GM04503 (cell line): ENCODE data around the gene C1QL1.

ENCODE experiments used
- DNase-seq: peaks from one replicate; pipeline ENCODE4 v3.0.0-alpha.2; 2012; ENCODE audit warnings: low read depth

Gene C1QL1

DNA sequence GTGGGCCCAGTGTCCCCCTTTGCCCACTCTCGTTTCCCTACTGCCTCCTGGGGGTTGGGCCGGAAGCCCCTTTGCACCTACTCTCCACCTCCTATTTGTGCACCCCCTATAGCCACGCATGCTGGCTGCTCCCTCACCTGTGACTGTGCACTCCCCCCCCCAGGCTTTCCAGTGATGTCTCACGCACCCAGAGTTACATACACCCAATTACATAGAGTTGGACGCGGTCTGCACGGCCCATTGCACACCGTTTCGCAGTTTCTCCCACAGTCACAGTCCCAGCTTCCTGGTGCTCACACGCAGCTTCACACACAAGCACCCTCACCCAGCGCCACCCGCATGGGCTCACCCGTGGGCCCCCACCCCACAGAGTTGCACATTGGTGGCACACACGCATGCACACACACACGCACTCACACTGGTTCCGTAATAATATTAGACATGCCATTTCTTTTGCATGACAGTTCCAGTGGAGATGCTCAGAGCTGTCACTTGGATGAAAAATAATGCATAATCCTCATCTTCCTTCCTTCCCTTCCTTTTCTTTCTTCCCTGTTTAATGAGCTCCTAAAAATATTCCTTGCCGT lies 21.5 kb upstream of the C1QL1 start:
- no peak for DNase-seq

DNA sequence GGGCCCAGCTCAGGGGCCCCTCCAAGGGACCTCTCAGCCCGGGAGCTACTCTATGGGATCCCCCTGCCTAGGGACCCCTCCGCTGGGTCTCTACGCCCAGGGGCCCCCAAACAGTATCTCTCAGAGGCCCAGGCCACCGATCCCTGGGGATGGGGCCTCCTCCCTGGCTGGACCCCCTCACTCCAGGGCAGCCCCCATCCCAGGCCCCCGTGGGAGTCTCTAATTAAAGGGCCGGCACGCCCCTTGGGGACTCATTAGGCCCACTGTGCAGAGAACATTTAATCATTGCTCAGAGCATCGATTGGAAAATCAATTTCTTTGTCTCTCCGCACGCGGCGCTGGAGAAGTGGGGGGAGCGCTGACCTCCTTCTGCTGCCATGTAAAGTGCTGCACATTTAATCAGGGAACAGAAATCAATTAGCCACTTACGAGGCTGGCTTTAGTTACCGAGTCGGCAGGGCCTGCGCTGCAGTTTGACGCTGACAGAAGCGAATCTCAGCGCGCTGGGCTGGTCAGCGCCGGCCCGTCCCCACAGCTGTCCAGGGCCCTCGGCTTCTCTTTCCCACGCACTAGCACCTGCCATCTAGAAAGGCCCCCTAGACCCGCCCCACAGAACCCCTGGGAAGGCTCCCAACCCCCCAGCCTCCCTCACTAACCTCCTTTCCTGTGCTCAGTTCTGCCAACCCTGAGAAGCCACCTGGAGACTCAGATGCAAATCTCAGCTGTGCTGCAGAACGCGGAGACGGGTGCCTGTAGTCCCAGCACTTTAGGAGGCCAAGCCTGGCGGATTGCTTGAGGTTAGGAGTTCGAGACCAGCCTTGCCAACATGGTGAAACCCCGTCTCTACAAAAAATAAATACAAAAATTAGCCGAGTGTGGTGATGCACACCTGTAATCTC lies 20.2 kb upstream of the C1QL1 start:
- no peak for DNase-seq

GRCh38 chr17:44983563-44983962 lies 15.5 kb upstream of the C1QL1 start:
- DNase-seq: no peak

- DNase-seq: no peak
Measured at GRCh38 chr17:44982113-44982702, 14.1 kb upstream of the C1QL1 start.

DNA sequence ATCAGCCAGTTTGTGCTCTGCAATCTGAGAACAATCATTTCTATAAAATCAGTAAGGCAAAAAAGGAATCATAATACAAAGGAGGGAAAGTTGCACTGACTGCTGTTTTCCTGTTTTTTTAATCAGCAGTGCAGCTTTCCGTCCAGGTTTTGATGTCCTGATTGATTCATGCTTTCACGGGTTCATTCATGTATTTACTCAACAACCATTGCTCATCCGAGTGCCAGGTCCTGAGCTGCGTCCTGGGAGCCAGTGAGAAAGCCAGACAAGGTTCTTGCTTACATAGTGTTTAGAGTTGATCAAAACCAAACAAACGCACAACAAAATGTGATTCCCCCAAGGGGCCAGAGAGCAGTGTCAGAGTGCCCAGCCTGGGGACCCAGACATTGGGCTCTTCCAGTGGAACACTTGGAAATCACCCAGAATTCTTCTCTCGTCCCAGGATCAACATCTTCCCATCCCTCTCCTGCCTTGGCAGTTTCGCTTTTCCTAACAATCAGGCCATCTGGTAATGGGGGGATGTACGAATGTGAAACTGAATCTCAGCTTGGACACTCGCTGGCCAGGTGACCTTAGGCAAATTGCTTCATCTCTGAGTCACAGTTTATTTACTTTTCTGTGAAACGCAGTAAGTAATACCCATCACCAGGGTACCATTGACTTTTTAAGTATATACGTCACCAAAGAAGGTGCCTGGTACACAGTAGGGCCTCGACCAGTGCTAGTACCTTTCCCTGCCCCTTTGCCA lies 13.3 kb upstream of the C1QL1 start:
- no peak for DNase-seq

GRCh38 chr17:44979426-44979995 lies 11.4 kb upstream of the C1QL1 start:
- DNase-seq: no peak

- DNase-seq: no peak
Measured at GRCh38 chr17:44978807-44979206, 10.7 kb upstream of the C1QL1 start.

- no peak for DNase-seq
Measured at GRCh38 chr17:44977814-44978550, 9.9 kb upstream of the C1QL1 start.

GRCh38 chr17:44977065-44977464 lies 9.0 kb upstream of the C1QL1 start:
- DNase-seq: no peak

- DNase-seq: no peak
Measured at GRCh38 chr17:44976206-44976605, 8.1 kb upstream of the C1QL1 start.

- DNase-seq: no peak
Measured at GRCh38 chr17:44972953-44973352, 4.8 kb upstream of the C1QL1 start.

DNA sequence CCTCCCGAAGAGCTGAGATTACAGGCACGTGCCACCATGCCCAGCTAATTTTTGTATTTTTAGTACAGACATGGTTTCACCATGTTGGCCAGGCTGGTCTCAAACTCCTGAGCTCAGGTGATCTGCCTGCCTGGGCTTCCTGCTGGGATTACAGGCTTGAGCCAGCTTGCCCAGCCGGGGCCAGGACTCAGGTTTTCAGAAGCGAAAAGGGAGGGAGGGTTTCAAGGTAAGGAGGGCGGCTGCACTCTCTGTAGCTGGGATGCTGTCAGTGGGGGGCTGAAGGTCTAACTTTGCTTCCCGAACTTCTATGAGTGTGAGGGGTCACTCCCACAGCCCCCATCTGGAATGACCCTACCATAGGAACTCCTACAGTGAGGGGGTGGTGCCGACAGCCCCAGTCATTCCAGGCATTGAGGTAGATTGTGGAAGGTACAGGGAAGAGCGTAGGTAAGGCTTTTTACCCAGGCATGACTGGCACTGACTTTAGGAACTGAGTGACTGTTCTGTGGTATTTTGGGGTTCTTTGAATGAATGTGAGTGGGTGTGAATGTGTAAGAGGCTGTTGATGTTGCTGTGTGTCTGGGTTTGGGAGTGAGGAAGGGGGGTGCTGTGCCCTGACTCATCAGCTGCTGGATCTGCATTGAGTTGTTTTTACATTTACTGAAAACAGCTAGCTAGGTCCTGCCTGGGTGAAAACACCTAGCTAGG lies 3.8 kb upstream of the C1QL1 start:
- DNase-seq: no peak

GRCh38 chr17:44970136-44970741 lies 2.1 kb upstream of the C1QL1 start:
- no peak for DNase-seq

- no peak for DNase-seq
Measured at GRCh38 chr17:44969144-44969780, 1.2 kb upstream of the C1QL1 start.

- DNase-seq: no peak
Measured at GRCh38 chr17:44967907-44968224, 237 bp downstream of the C1QL1 start.

GRCh38 chr17:44967026-44967906 lies 837 bp downstream of the C1QL1 start:
- DNase-seq: no peak

GRCh38 chr17:44966348-44967025 lies 1.6 kb downstream of the C1QL1 start:
- no peak for DNase-seq

DNA sequence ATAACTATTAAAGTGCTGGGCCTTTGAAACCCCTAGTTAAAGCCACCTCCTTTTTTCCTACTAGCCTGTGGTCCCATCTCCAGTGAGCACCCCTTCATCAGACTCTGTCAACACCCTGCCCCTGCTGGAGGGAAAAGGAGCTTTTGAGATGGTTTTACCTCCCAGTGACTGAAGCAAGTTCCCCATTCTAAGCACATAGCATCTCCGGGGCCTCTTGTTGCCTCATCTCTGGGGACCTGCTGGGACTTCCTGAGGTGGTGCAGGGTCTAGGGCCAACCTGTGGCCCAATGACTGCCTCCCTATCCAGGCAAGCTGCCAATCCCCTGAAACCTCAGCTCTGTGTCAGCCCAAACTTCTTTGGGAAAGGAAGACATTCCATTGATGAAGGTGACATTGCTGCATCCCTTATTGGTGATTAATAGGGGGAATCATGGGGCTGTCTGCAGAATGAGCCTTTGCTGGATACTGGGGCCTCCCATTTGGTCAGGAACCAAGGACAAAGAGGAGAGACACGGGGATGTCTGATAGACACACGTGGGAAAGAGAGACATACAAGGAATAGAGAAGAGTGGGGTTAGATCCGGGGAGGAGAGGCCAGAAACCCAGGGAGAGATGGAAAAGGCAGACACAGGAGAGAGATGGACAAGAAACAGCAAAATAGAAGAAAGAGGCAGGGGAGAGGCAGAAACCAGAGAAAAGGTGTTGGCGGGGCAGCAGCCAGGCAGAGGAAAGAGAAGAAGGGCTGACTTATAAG lies 2.4 kb downstream of the C1QL1 start:
- no peak for DNase-seq
